ENCODE measurements around the gene CCM2. TPM values are rescaled to one million over a fixed set of nuclear protein-coding genes. Genes with fewer than 3 reads are reported as not detected.

The CCM2 gene
- total RNA-seq, 1 donor from 2014 or later = 35.7 TPM

GRCh38 chr7:45036317-45036716 lies 36.3 kb downstream of the CCM2 start:
- TF ChIP-seq, protein P1, sequence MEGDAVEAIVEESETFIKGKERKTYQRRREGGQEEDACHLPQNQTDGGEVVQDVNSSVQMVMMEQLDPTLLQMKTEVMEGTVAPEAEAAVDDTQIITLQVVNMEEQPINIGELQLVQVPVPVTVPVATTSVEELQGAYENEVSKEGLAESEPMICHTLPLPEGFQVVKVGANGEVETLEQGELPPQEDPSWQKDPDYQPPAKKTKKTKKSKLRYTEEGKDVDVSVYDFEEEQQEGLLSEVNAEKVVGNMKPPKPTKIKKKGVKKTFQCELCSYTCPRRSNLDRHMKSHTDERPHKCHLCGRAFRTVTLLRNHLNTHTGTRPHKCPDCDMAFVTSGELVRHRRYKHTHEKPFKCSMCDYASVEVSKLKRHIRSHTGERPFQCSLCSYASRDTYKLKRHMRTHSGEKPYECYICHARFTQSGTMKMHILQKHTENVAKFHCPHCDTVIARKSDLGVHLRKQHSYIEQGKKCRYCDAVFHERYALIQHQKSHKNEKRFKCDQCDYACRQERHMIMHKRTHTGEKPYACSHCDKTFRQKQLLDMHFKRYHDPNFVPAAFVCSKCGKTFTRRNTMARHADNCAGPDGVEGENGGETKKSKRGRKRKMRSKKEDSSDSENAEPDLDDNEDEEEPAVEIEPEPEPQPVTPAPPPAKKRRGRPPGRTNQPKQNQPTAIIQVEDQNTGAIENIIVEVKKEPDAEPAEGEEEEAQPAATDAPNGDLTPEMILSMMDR (conservative IDR thresholded peaks at IDR 0.05) = no peak
- Mint-ChIP-seq H3K27ac (ENCODE audit: unreplicated experiment) (no peak overlapping the region), H3K4me3 (no peak overlapping the region), H3K9me3 (no peaks in the 10 kb centered on the region), H3K27me3 (ENCODE audit: low read depth) (no peaks in the 10 kb centered on the region), H3K36me3 (ENCODE audit: low read depth) (peaks cover 10% of the 10 kb centered on the region), H3K4me1 (peaks cover 11% of the 10 kb centered on the region)
- DNase-seq (ENCODE audit: low read depth, low spot score) = no peak

DNA sequence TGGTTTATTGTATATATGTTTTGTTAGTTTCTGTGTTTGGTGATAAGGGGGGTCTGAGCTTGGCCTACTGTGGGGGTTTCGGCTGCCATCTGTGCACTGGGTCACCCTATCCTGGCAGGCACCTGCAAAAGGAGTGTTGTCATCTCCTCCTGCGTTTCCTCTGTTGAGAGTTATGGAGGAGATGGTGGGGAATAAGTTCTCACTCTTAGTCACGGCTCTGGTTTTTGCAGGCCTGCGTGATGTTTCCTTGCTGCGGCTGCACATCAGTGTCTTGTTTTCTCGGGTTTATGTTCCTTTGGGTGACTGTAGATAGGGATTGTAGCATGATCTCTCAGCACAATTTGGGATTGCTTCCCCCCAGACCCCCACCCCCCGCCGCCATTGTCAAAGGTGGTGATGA lies 36.8 kb downstream of the CCM2 start:
- Mint-ChIP-seq H3K9me3 (no peaks in the 10 kb centered on the region), H3K27me3 (ENCODE audit: low read depth) (no peaks in the 10 kb centered on the region), H3K4me1 (peaks cover 11% of the 10 kb centered on the region), H3K27ac (ENCODE audit: unreplicated experiment) (no peak overlapping the region), H3K36me3 (ENCODE audit: low read depth) (peaks cover 10% of the 10 kb centered on the region), H3K4me3 (no peak overlapping the region)
- TF ChIP-seq, protein P1 (conservative IDR thresholded peaks at IDR 0.05) = no peak
- DNase-seq (ENCODE audit: low read depth, low spot score) = no peak

GRCh38 chr7:45037876-45038275 lies 37.9 kb downstream of the CCM2 start:
- no peak for DNase-seq (ENCODE audit: low read depth, low spot score)
- H3K4me3 Mint-ChIP-seq = no peak overlapping the region
- TF ChIP-seq, protein P1 (conservative IDR thresholded peaks at IDR 0.05) = no peak
- no peaks in the 10 kb centered on the region for H3K27me3 Mint-ChIP-seq (ENCODE audit: low read depth)
- peaks cover 11% of the 10 kb centered on the region for H3K4me1 Mint-ChIP-seq
- H3K36me3 Mint-ChIP-seq (ENCODE audit: low read depth) = peaks cover 14% of the 10 kb centered on the region
- H3K9me3 Mint-ChIP-seq = no peaks in the 10 kb centered on the region
- no peak overlapping the region for H3K27ac Mint-ChIP-seq (ENCODE audit: unreplicated experiment)

GRCh38 chr7:45039106-45039505 lies 39.1 kb downstream of the CCM2 start:
- Mint-ChIP-seq H3K4me1 (peaks cover 11% of the 10 kb centered on the region), H3K27me3 (ENCODE audit: low read depth) (no peaks in the 10 kb centered on the region), H3K27ac (ENCODE audit: unreplicated experiment) (no peak overlapping the region), H3K4me3 (no peak overlapping the region), H3K9me3 (no peaks in the 10 kb centered on the region), H3K36me3 (ENCODE audit: low read depth) (peaks cover 17% of the 10 kb centered on the region)
- no peak for DNase-seq (ENCODE audit: low read depth, low spot score)
- TF ChIP-seq, protein P1 (conservative IDR thresholded peaks at IDR 0.05) = no peak

- Mint-ChIP-seq H3K9me3 (no peaks in the 10 kb centered on the region), H3K27ac (ENCODE audit: unreplicated experiment) (no peak overlapping the region), H3K4me1 (no peaks in the 10 kb centered on the region), H3K4me3 (no peak overlapping the region), H3K36me3 (ENCODE audit: low read depth) (peaks cover 11% of the 10 kb centered on the region), H3K27me3 (ENCODE audit: low read depth) (no peaks in the 10 kb centered on the region)
- DNase-seq (ENCODE audit: low read depth, low spot score) = no peak
- TF ChIP-seq, protein P1 (conservative IDR thresholded peaks at IDR 0.05) = no peak
Observed at GRCh38 chr7:45044338-45044737, 44.3 kb downstream of the CCM2 start.

- DNase-seq (ENCODE audit: low read depth, low spot score) = no peak
- peaks cover 4% of the 10 kb centered on the region for H3K36me3 Mint-ChIP-seq (ENCODE audit: low read depth)
- TF ChIP-seq, protein P1 (conservative IDR thresholded peaks at IDR 0.05) = no peak
Observed at GRCh38 chr7:45048748-45049147, 48.7 kb downstream of the CCM2 start.

More at GRCh38 chr7:45048748-45049147, 48.7 kb downstream of the CCM2 start:
- Mint-ChIP-seq H3K9me3 (no peaks in the 10 kb centered on the region), H3K4me1 (no peaks in the 10 kb centered on the region), H3K27ac (ENCODE audit: unreplicated experiment) (no peak overlapping the region), H3K4me3 (no peak overlapping the region), H3K27me3 (ENCODE audit: low read depth) (no peaks in the 10 kb centered on the region)

Measured in neural crest cell (in vitro differentiated cells).